Caki2 (cell line): Measurements from ENCODE around the gene OR6C3. TPM values are rescaled to one million over a fixed set of nuclear protein-coding genes. Genes with fewer than 3 reads are reported as not detected.
"Not testable (repeated sequence)": the region's sequence is repeated elsewhere in the genome, so short reads cannot be mapped to it uniquely, and the experiment has no call there.

ENCODE experiments used
- DNase-seq: peaks from one replicate; pipeline ENCODE4 v3.0.0-alpha.2; 2015; ENCODE audit warnings: low read depth
- in situ Hi-C: cut with HindIII; loops from 2 replicates; pipeline ENCODE4 v1.10.0; 2016; ENCODE audit warnings: low sequenced_read_pairs, low pct_unique_long_range_greater_than_20kb, mixed read lengths
- total RNA-seq: library from RNA; depleted of rRNA; stranded (reverse); fragments of >200 nt; shearing (Covaris generic); gene quantifications from 2 replicates; pipeline ENCODE4 v1.2.3, GENCODE V29; 2014; ENCODE audit warnings: low replicate concordance; rRNA removed

The OR6C3 gene
- not detected in 2 replicates for total RNA-seq

DNA sequence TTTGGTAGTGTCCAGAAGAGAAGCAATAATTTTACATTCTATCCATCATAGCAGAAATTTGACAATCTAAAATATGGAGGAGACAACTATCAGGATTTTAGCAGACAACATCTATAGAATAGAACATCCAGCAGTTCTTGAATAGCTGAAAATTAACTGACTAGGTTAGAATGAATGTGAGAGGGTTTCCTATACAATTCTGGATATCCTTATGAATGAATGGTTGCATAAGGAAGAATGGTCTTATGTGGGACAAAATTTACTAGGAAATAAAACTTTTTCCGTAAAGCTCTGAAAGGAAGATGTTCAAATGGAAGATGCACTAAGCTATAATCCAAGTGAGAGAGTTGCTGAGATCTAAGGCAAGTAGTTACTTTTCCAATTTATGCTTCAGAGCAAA is at the start of gene OR6C3:
TSS of gene OR6C3 (plus strand) at position 301 of the 400 bp plus-strand sequence. CDS start 955 bp downstream, outside the sequence.
- no peak for DNase-seq
- in situ Hi-C loops: no loop called here

GRCh38 chr12:55280991-55281390 is 49.6 kb upstream of the OR6C3 start:
- no peak for DNase-seq
- in situ Hi-C loops: no loop called here

- in situ Hi-C loops: no loop called here
Measured at GRCh38 chr12:55289999-55290398, 40.5 kb upstream of the OR6C3 start.

GRCh38 chr12:55296469-55296868 is 34.1 kb upstream of the OR6C3 start, which contains the start of gene OR6C6:
TSS of gene OR6C6 (minus strand) at chr12:55296569. CDS start at chr12:55295232, 1,337 bp downstream.
- in situ Hi-C loops: no loop called here
- no peak for DNase-seq

More at GRCh38 chr12:55289999-55290398, 40.5 kb upstream of the OR6C3 start:
- DNase-seq: no peak

- in situ Hi-C loops: no loop called here
Measured at GRCh38 chr12:55314043-55314442, 16.5 kb upstream of the OR6C3 start, which contains the start of gene OR6C1. TSS of gene OR6C1 (plus strand) at chr12:55314343. CDS start at chr12:55320600, 6,257 bp downstream.

GRCh38 chr12:55320201-55320600 is 10.3 kb upstream of the OR6C3 start:
- no peak for DNase-seq
- in situ Hi-C loops: no loop called here

More at GRCh38 chr12:55314043-55314442, 16.5 kb upstream of the OR6C3 start, which contains the start of gene OR6C1:
- DNase-seq: no peak

DNA sequence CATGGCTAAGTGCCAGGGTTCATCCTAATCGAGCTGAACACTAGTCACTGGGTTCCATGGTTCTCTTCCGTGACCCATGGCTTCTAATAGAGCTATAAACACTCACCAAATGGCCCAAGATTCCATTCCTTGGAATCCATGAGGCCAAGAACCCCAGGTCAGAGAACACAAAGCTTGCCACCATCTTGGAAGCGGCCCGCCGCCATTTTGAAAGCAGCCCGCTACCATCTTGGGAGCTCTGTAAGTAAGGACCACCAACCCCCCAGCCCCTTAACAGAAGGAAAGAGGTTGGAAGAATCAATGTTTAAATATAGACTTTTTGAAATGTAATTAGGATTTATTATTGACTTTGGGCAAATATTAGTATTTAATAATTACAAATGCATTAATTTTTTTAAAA is 4.7 kb upstream of the OR6C3 start:
- DNase-seq, in situ Hi-C loops: not testable (repeated sequence)

- no peak for DNase-seq
- in situ Hi-C loops: no loop called here
Measured at GRCh38 chr12:55336002-55336401, 5.5 kb downstream of the OR6C3 start.

GRCh38 chr12:55355338-55355737 is 24.8 kb downstream of the OR6C3 start:
- DNase-seq, in situ Hi-C loops: not testable (repeated sequence)

DNA sequence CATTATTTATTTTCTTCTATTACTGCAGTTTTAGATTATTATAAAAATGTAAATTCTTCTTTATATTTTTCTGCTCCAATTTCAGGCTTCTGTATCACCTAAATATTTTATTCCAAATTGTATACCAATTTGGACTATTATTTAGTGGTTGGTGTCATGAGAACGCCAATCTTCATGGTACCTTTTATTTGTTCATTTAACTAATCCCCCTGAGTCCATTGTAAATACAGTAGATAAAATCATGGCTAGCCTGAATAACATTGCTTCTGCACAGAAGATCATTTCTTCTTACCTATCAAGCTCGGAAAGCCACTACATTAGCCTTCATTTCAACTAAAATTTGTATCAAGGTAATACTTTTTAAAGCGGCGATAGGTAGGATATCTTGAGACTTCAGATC is 32.1 kb downstream of the OR6C3 start, which contains the start of gene OR6C75:
TSS of gene OR6C75 (plus strand) at position 301 of the 400 bp plus-strand sequence. CDS start 2,136 bp downstream, outside the sequence.
- DNase-seq: no peak
- in situ Hi-C loops: no loop called here

DNA sequence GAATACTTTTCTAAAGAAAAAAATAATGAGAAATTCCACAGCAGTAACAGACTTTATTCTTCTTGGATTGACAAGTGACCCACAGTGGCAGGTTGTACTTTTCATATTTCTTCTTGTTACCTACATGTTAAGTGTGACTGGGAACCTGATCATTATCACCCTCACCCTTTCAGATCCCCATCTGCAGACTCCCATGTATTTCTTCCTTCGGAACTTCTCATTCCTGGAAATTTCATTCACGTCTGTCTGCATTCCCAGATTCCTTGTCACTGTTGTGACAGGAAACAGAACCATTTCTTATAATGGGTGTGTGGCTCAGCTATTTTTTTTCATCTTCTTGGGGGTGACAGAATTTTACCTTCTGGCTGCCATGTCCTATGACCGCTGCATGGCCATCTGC is 34.5 kb downstream of the OR6C3 start:
- DNase-seq: no peak
- in situ Hi-C loops: no loop called here

- no peak for DNase-seq
- in situ Hi-C loops: no loop called here
Measured at GRCh38 chr12:55372521-55372920, 42.0 kb downstream of the OR6C3 start.

Other genes with a start within 250 kb of the OR6C3 start
- gene OR9K2, start 204.3 kb upstream of the OR6C3 start, total RNA-seq: not detected in 2 replicates
- not detected in 2 replicates for gene OR10A7, start 109.7 kb upstream of the OR6C3 start, total RNA-seq
- not detected in 2 replicates for gene OR6C74, start 86.1 kb upstream of the OR6C3 start, total RNA-seq
- not detected in 2 replicates for gene OR6C6, start 34.2 kb upstream of the OR6C3 start, total RNA-seq
- not detected in 2 replicates for gene OR6C1, start 16.4 kb upstream of the OR6C3 start, total RNA-seq
- not detected in 2 replicates for gene OR6C75, start 32.2 kb downstream of the OR6C3 start, total RNA-seq
- not detected in 2 replicates for gene OR6C65, start 69.8 kb downstream of the OR6C3 start, total RNA-seq
- gene OR6C76, start 95.5 kb downstream of the OR6C3 start, total RNA-seq: not detected in 2 replicates
- gene OR6C2, start 113.3 kb downstream of the OR6C3 start, total RNA-seq: not detected in 2 replicates
- gene OR6C70, start 139.4 kb downstream of the OR6C3 start, total RNA-seq: not detected in 2 replicates
- not detected in 2 replicates for gene OR6C68, start 161.6 kb downstream of the OR6C3 start, total RNA-seq
- not detected in 2 replicates for gene OR6C4, start 218.9 kb downstream of the OR6C3 start, total RNA-seq
- not detected in 2 replicates for gene OR2AP1, start 241.7 kb downstream of the OR6C3 start, total RNA-seq